Epithelial cell of proximal tubule (primary cell): ENCODE data around the gene MBNL1. TPM values are rescaled to one million over a fixed set of nuclear protein-coding genes. Genes with fewer than 3 reads are reported as not detected.
"Not testable (repeated sequence)": the region's sequence is repeated elsewhere in the genome, so short reads cannot be mapped to it uniquely, and the experiment has no call there.

ENCODE experiments used
- DNase-seq: peaks from one replicate; pipeline ENCODE4 v3.0.0-alpha.2; 2011; ENCODE audit warnings: low read depth
- H3K4me3 ChIP-seq: 2 replicates; pipeline ENCODE4 v1.5.1; 2011; ENCODE audit warnings: low read depth, mild to moderate bottlenecking, low read length
- CTCF ChIP-seq: conservative IDR thresholded peaks from 2 replicates; pipeline ENCODE4 v1.5.1; 2012; ENCODE audit warnings: low read depth, mild to moderate bottlenecking, low read length
- total RNA-seq: library from RNA; depleted of rRNA; stranded (reverse); fragments of >200 nt; gene quantifications from 2 replicates; pipeline ENCODE4 v1.2.3, GENCODE V29; 2015

Gene MBNL1
- total RNA-seq, 1 donor from 2014 or later, result 75.3 TPM

GRCh38 chr3:152436707-152437590, 168.2 kb downstream of the MBNL1 start:
- no peak for DNase-seq
- no peak for TF ChIP-seq CTCF
- H3K4me3 ChIP-seq, result no peak overlapping the region

- TF ChIP-seq CTCF, result no peak
- no peak for DNase-seq
- no peak overlapping the region for H3K4me3 ChIP-seq
Observed at GRCh38 chr3:152438181-152438580, 169.5 kb downstream of the MBNL1 start.

- DNase-seq, result no peak
- H3K4me3 ChIP-seq, result no peak overlapping the region
Observed at GRCh38 chr3:152438706-152439105, 170.0 kb downstream of the MBNL1 start.

GRCh38 chr3:152440243-152440642, 171.5 kb downstream of the MBNL1 start:
- DNase-seq, H3K4me3 ChIP-seq: not testable (repeated sequence)

More at GRCh38 chr3:152438706-152439105, 170.0 kb downstream of the MBNL1 start:
- TF ChIP-seq CTCF, result no peak

- no peak overlapping the region for H3K4me3 ChIP-seq
- TF ChIP-seq CTCF, result no peak
- no peak for DNase-seq
Observed at GRCh38 chr3:152443212-152444023, 174.7 kb downstream of the MBNL1 start.

GRCh38 chr3:152444029-152444641, 175.4 kb downstream of the MBNL1 start:
- peak; percentile 23 for DNase-seq
- TF ChIP-seq CTCF, result peak; percentile 69
- H3K4me3 ChIP-seq, result no peak overlapping the region

GRCh38 chr3:152445212-152445611, 176.5 kb downstream of the MBNL1 start:
- no peak for TF ChIP-seq CTCF
- DNase-seq, result no peak

More at GRCh38 chr3:152445212-152445611, 176.5 kb downstream of the MBNL1 start:
- no peak overlapping the region for H3K4me3 ChIP-seq
